ENCODE data around the gene TEX2. TPM values are rescaled to one million over a fixed set of nuclear protein-coding genes. Genes with fewer than 3 reads are reported as not detected.
"Not testable (repeated sequence)": the region's sequence is repeated elsewhere in the genome, so short reads cannot be mapped to it uniquely, and the experiment has no call there.

TEX2 gene
- polyA plus RNA-seq, 3 donors from 2014 or later, result 4.7 to 8.1 (median 6.3) TPM

- H3K27ac Mint-ChIP-seq; H3K27me3 Mint-ChIP-seq (ENCODE audit: low read depth in 3 of 3); H3K4me3 Mint-ChIP-seq; H3K9me3 Mint-ChIP-seq; DNase-seq: not testable (repeated sequence)
- Mint-ChIP-seq H3K4me1 (peaks cover 10 to 12% of the 10 kb centered on the region in 2 donors), H3K36me3 (peaks cover 11 to 22% (median 18%) of the 10 kb centered on the region in 3 donors)
Observed at GRCh38 chr17:64185557-64185956, 77.5 kb downstream of the TEX2 start.

DNA sequence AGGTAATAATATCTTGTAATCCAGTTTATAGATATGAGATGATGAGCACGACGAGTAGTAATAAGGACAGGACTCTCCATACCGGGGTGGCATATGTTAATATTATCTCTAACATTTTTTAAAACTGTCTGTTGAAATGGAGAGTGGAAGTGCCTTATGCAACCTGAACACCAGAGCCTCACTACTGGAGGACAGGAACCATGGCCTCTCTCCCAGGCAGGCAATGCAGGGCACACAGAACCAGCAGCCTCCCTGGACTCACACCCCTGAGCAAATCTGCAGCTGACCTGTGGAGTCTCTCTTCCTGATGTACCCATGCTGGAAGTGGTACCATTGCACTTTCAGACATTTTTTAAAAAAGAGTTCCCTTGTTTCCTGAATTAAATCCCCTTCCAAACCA is 78.0 kb downstream of the TEX2 start:
- H3K27me3 Mint-ChIP-seq (ENCODE audit: low read depth in 3 of 3), result peaks cover 0 to 3% (median 0%) of the 10 kb centered on the region in 3 donors
- no peaks in the 10 kb centered on the region for H3K9me3 Mint-ChIP-seq
- DNase-seq, result no peak
- no peak overlapping the region for H3K4me3 Mint-ChIP-seq
- no peak overlapping the region for H3K27ac Mint-ChIP-seq
- peaks cover 11 to 24% (median 21%) of the 10 kb centered on the region in 3 donors for H3K36me3 Mint-ChIP-seq
- peaks cover 10 to 12% of the 10 kb centered on the region in 2 donors for H3K4me1 Mint-ChIP-seq

- Mint-ChIP-seq H3K9me3 (no peaks in the 10 kb centered on the region), H3K27me3 (ENCODE audit: low read depth in 3 of 3) (peaks cover 0 to 3% (median 0%) of the 10 kb centered on the region in 3 donors), H3K27ac (peak overlapping the region in 4 of 6 donors; percentile 51 to 67 (median 63)), H3K36me3 (peaks cover 15 to 23% (median 22%) of the 10 kb centered on the region in 3 donors), H3K4me3 (peak overlapping the region in 1 of 5 donors; percentile 10), H3K4me1 (peaks cover 10 to 12% of the 10 kb centered on the region in 2 donors)
- DNase-seq, result peak; percentile 12 to 21 (median 14)
Observed at GRCh38 chr17:64183815-64184214, 79.2 kb downstream of the TEX2 start.

GRCh38 chr17:64182325-64183012 is 80.6 kb downstream of the TEX2 start:
- peaks cover 0 to 6% (median 0%) of the 10 kb centered on the region in 3 donors for H3K27me3 Mint-ChIP-seq (ENCODE audit: low read depth in 3 of 3)

GRCh38 chr17:64180089-64181073 is 82.7 kb downstream of the TEX2 start:
- Mint-ChIP-seq H3K36me3 (peaks cover 8 to 28% (median 18%) of the 10 kb centered on the region in 3 donors), H3K27me3 (ENCODE audit: low read depth in 3 of 3) (peaks cover 0 to 10% (median 0%) of the 10 kb centered on the region in 3 donors), H3K27ac (no peak overlapping the region), H3K9me3 (no peaks in the 10 kb centered on the region), H3K4me1 (peaks cover 10 to 12% of the 10 kb centered on the region in 2 donors), H3K4me3 (no peak overlapping the region)
- no peak for DNase-seq

More at GRCh38 chr17:64182325-64183012, 80.6 kb downstream of the TEX2 start:
- H3K9me3 Mint-ChIP-seq, result no peaks in the 10 kb centered on the region
- peaks cover 10 to 26% (median 15%) of the 10 kb centered on the region in 3 donors for H3K36me3 Mint-ChIP-seq
- no peak for DNase-seq
- H3K27ac Mint-ChIP-seq, result no peak overlapping the region
- no peak overlapping the region for H3K4me3 Mint-ChIP-seq
- peaks cover 10 to 12% of the 10 kb centered on the region in 2 donors for H3K4me1 Mint-ChIP-seq

- H3K27ac Mint-ChIP-seq, H3K9me3 Mint-ChIP-seq, H3K4me1 Mint-ChIP-seq, H3K4me3 Mint-ChIP-seq, DNase-seq: not testable (repeated sequence)
- Mint-ChIP-seq H3K36me3 (peaks cover 8 to 37% (median 18%) of the 10 kb centered on the region in 3 donors), H3K27me3 (ENCODE audit: low read depth in 3 of 3) (peaks cover 0 to 10% (median 0%) of the 10 kb centered on the region in 3 donors)
Observed at GRCh38 chr17:64179024-64179423, 84.0 kb downstream of the TEX2 start.

DNA sequence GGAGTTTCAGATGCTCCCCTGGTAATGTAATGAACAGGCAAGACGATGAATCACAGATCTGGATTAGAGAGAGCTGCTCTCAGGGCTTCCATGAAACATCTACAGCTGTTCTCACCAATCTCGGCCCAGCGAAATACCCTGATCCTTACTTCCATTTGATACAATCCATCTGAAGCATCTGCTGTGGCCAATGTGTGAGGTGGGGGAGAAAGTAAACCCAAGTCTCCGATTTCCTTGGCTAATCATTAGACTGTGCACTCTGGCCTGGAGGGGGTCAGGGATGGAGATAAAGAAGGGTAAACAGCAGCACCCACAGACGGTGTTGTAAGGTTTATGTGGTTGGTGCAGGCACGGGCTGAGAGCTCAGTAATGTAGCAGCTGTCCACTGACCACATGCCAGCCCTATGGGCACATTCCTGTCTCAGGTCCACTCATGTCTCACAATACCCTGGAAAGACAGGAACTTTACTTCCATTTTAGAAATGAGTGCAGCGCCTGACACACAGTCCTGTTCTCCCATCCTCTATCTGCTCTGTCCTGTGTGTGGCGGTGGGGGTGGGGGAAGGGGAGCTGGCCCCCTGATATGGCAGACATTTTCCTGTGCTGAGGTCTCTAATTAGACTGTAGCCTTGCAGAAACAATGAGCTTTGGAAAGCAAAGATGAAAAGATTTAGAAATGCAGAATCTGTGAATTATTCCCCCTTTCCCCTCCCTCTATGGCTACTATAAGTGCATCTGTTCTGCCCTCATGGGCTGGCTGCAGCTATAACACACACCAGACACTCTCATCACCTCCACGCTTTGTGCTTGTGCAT is 84.8 kb downstream of the TEX2 start:
- H3K4me3 Mint-ChIP-seq, result no peak overlapping the region
- H3K27ac Mint-ChIP-seq, result no peak overlapping the region
- no peaks in the 10 kb centered on the region for H3K9me3 Mint-ChIP-seq
- DNase-seq, result no peak
- peaks cover 8 to 37% (median 18%) of the 10 kb centered on the region in 3 donors for H3K36me3 Mint-ChIP-seq
- H3K4me1 Mint-ChIP-seq, result no peaks in the 10 kb centered on the region
- peaks cover 0 to 10% (median 0%) of the 10 kb centered on the region in 3 donors for H3K27me3 Mint-ChIP-seq (ENCODE audit: low read depth in 3 of 3)

DNA sequence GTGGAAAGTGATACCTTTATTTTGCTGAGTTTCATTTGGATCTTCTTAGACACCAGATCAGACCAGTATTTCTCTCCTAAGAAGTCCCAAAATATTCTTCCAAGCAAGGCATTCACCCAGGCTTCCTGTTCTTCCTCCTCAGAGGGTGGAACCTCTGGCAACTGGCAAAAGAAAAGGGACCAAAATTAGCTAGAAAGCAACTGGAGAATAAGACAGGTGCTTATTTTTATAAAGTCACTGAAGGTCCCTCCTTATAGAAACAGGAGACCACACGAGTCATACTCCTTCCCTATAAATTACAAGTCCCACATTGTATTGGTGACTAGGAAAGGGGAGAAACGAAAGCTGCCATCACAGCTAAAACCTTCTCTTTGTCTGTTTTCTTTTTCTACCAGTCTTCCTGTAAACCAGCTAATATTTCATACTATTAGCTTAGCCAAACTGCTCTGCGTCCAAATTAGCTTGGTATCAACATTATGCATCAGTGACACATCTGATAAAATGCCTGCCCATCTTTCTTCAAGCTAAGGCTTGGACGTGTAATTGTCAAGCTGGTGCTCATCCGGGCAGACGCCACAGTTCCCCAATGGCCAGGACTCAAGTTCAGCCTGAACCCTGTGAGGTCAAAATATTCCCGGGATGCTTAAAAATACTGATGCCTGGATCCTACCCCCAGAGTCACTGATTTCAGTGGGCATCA is 85.6 kb downstream of the TEX2 start:
- peaks cover 0 to 10% (median 0%) of the 10 kb centered on the region in 3 donors for H3K27me3 Mint-ChIP-seq (ENCODE audit: low read depth in 3 of 3)
- H3K4me1 Mint-ChIP-seq, result no peaks in the 10 kb centered on the region
- H3K9me3 Mint-ChIP-seq, result no peaks in the 10 kb centered on the region
- peaks cover 11 to 41% (median 21%) of the 10 kb centered on the region in 3 donors for H3K36me3 Mint-ChIP-seq
- no peak overlapping the region for H3K27ac Mint-ChIP-seq
- no peak overlapping the region for H3K4me3 Mint-ChIP-seq
- no peak for DNase-seq

GRCh38 chr17:64176556-64176955 is 86.5 kb downstream of the TEX2 start:
- DNase-seq, result no peak
- Mint-ChIP-seq H3K36me3 (peaks cover 13 to 43% (median 24%) of the 10 kb centered on the region in 3 donors), H3K27ac (no peak overlapping the region)

DNA sequence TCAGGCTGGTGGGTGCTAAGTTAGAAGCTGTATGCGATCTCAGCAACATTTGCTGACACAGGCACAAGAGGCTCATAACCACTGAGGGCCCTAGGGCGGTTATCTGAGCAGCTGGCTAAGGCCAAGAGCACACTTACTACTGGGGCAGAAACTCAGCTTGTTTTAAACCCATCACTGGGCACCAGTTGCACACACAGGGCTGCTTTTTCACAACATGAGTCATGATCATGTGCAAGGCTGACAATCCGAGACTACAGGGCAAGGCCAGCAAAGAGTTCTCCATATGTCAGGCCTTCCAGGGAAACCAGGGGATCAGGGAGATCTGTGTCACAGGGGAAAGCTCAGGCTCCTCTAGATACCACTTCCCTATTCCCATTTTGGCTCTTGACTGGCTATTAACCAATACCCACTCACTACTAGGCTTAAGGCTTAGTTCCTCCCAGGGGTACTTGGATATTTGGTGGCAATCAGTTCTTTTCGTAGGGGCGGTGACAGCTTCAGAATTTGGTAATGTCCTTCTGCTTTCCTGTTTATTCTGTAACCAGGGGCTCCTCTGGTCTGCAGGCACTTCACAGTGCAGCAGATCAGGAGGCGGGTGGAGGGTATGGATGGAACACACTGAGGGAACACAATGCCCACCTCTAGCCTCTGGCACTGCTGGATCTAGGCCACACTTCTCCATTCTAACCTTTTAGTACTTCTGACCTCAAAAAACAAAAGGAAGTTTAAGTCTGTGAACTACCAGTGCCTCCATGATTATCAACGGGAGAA is 88.2 kb downstream of the TEX2 start:
- H3K27me3 Mint-ChIP-seq (ENCODE audit: low read depth in 3 of 3), result peaks cover 0 to 7% (median 1%) of the 10 kb centered on the region in 3 donors

More at GRCh38 chr17:64176556-64176955, 86.5 kb downstream of the TEX2 start:
- H3K9me3 Mint-ChIP-seq, result no peaks in the 10 kb centered on the region
- peaks cover 0 to 7% (median 0%) of the 10 kb centered on the region in 3 donors for H3K27me3 Mint-ChIP-seq (ENCODE audit: low read depth in 3 of 3)
- no peak overlapping the region for H3K4me3 Mint-ChIP-seq
- H3K4me1 Mint-ChIP-seq, result no peaks in the 10 kb centered on the region

GRCh38 chr17:64173646-64174045 is 89.4 kb downstream of the TEX2 start:
- Mint-ChIP-seq H3K27ac (no peak overlapping the region), H3K27me3 (ENCODE audit: low read depth in 3 of 3) (peaks cover 0 to 7% (median 1%) of the 10 kb centered on the region in 3 donors), H3K4me1 (no peaks in the 10 kb centered on the region), H3K4me3 (no peak overlapping the region), H3K9me3 (no peaks in the 10 kb centered on the region), H3K36me3 (peaks cover 23 to 50% (median 30%) of the 10 kb centered on the region in 3 donors)
- no peak for DNase-seq

More for the DNA sequence above, 88.2 kb downstream of the TEX2 start:
- Mint-ChIP-seq H3K27ac (no peak overlapping the region), H3K4me1 (no peaks in the 10 kb centered on the region), H3K4me3 (no peak overlapping the region), H3K36me3 (peaks cover 24 to 51% (median 30%) of the 10 kb centered on the region in 3 donors), H3K9me3 (no peaks in the 10 kb centered on the region)
- DNase-seq, result no peak

DNA sequence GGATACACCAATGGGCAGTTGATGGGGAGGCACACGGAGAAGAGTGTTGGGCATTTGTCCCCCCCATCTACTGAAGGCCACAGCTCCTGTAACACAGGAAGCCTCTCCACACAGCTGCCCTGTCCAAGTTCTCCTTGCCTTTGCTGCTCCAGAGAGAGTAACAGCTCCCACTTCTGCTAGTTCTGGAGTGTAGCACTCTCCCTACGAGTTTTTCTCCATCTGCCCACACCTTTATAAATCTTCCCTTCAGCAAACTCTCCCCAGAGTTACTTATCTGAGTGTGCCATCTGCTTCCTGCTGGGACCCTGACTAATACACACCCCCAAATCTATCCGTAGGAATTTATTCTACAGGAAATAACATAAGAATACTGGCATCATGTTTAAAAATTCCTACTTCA is 90.5 kb downstream of the TEX2 start:
- no peak overlapping the region for H3K4me3 Mint-ChIP-seq
- H3K4me1 Mint-ChIP-seq, result no peaks in the 10 kb centered on the region
- H3K27me3 Mint-ChIP-seq (ENCODE audit: low read depth in 3 of 3), result peaks cover 0 to 4% (median 1%) of the 10 kb centered on the region in 3 donors
- H3K27ac Mint-ChIP-seq, result no peak overlapping the region
- peaks cover 23 to 41% (median 28%) of the 10 kb centered on the region in 3 donors for H3K36me3 Mint-ChIP-seq
- H3K9me3 Mint-ChIP-seq, result no peaks in the 10 kb centered on the region
- no peak for DNase-seq
